GM20431 (cell line): Measurements from ENCODE around the gene ITPR2.

Experiments
- in situ Hi-C: fragments of 300-500 bp; cut with MseI, MboI; formaldehyde crosslinking; loops from one replicate; pipeline ENCODE4 v1.15.0; 2020; ENCODE audit warnings: low sequenced_read_pairs; ENCODE audit not compliant: unreplicated experiment

ITPR2 gene

GRCh38 chr12:26399381-26399780, 433.6 kb downstream of the ITPR2 start:
- in situ Hi-C loops, result no loop called here

GRCh38 chr12:26396402-26396801, 436.6 kb downstream of the ITPR2 start:
- in situ Hi-C loops, result no loop called here

GRCh38 chr12:26389343-26389742, 443.7 kb downstream of the ITPR2 start:
- in situ Hi-C loops, result no loop called here

- in situ Hi-C loops, result no loop called here
Measured at GRCh38 chr12:26384536-26384935, 448.5 kb downstream of the ITPR2 start.

GRCh38 chr12:26383041-26383440, 450.0 kb downstream of the ITPR2 start:
- in situ Hi-C loops, result no loop called here

- in situ Hi-C loops, result no loop called here
Measured at GRCh38 chr12:26380897-26381296, 452.1 kb downstream of the ITPR2 start.

GRCh38 chr12:26379777-26380467, 453.1 kb downstream of the ITPR2 start:
- in situ Hi-C loops, result no loop called here

GRCh38 chr12:26378711-26379110, 454.3 kb downstream of the ITPR2 start:
- in situ Hi-C loops, result no loop called here

GRCh38 chr12:26374934-26375680, 457.9 kb downstream of the ITPR2 start:
- in situ Hi-C loops, result no loop called here

GRCh38 chr12:26373606-26374495, 459.1 kb downstream of the ITPR2 start:
- in situ Hi-C loops, result no loop called here

- in situ Hi-C loops, result no loop called here
Measured at GRCh38 chr12:26372866-26373265, 460.1 kb downstream of the ITPR2 start.

- in situ Hi-C loops, result no loop called here
Measured at GRCh38 chr12:26370098-26370497, 462.9 kb downstream of the ITPR2 start.

GRCh38 chr12:26369588-26369987, 463.4 kb downstream of the ITPR2 start:
- in situ Hi-C loops, result no loop called here

- in situ Hi-C loops, result no loop called here
Measured at GRCh38 chr12:26367991-26368730, 464.8 kb downstream of the ITPR2 start.

GRCh38 chr12:26361964-26362363, 471.0 kb downstream of the ITPR2 start:
- in situ Hi-C loops, result no loop called here

GRCh38 chr12:26360062-26360461, 472.9 kb downstream of the ITPR2 start:
- in situ Hi-C loops, result no loop called here

- in situ Hi-C loops, result no loop called here
Measured at GRCh38 chr12:26359576-26359975, 473.4 kb downstream of the ITPR2 start.

GRCh38 chr12:26358651-26359050, 474.3 kb downstream of the ITPR2 start:
- in situ Hi-C loops, result no loop called here

- in situ Hi-C loops, result no loop called here
Measured at GRCh38 chr12:26347300-26347699, 485.7 kb downstream of the ITPR2 start.

GRCh38 chr12:26346736-26347135, 486.3 kb downstream of the ITPR2 start:
- in situ Hi-C loops, result no loop called here
